Chondrocyte (in vitro differentiated cells): ENCODE results near the gene TFCP2. TPM values are rescaled to one million over a fixed set of nuclear protein-coding genes. Genes with fewer than 3 reads are reported as not detected.

Experiments used
- DNase-seq: peaks from one replicate; pipeline ENCODE4 v3.0.0; 2021; ENCODE audit warnings: mixed read lengths, low spot score
- H3K27ac Mint-ChIP-seq: one replicate; pipeline ENCODE4 v1.8.0; 2021; ENCODE audit warnings: mild to moderate bottlenecking, moderate library complexity, mixed read lengths; ENCODE audit not compliant: unreplicated experiment
- H3K27me3 Mint-ChIP-seq: 2 replicates; pipeline ENCODE4 v1.8.0; 2021; ENCODE audit warnings: low read depth, mixed read lengths
- H3K36me3 Mint-ChIP-seq: 2 replicates; pipeline ENCODE4 v1.8.0; 2021; ENCODE audit warnings: low read depth, mixed read lengths
- H3K4me1 Mint-ChIP-seq: 2 replicates; pipeline ENCODE4 v1.8.0; 2021; ENCODE audit warnings: low read depth, mild to moderate bottlenecking, mixed read lengths
- H3K4me3 Mint-ChIP-seq: one replicate; pipeline ENCODE4 v1.8.0; 2021; ENCODE audit warnings: mild to moderate bottlenecking, moderate library complexity, mixed read lengths; ENCODE audit not compliant: unreplicated experiment
- H3K9me3 Mint-ChIP-seq: 2 replicates; pipeline ENCODE4 v1.8.0; 2021; ENCODE audit warnings: low read depth, mixed read lengths
- total RNA-seq: library from RNA; stranded (reverse); gene quantifications from 3 replicates; pipeline ENCODE4 v1.2.1, GENCODE V29; 2021
- TF ChIP-seq, protein P1 (sequence below): fragments of 200-600 bp; sonication (generic); IDR thresholded peaks from 2 replicates; pipeline ENCODE4 v1.5.0; 2021; ENCODE audit warnings: antibody characterized with exemption, mild to moderate bottlenecking, moderate library complexity

TFCP2 gene
- total RNA-seq, 1 donor from 2014 or later, result 20.8 TPM

DNA sequence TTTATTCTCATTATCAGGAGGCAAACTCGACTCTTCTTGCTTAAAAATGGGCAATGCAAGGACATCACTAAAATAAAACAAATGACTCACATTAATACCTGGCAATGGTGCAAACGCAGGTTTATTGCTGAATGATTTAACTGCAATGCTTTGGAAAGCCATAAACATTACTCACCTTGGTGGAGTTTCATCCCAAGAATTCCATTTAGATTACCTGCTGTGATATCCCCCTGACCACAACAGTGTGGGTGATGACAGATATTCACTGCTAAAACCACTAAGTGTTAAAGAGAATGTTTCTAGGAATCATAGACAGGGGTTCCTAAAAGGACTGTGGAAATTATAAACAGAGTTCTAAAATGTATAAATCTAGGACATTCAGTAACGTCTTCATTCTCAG lies 54.2 kb downstream of the TFCP2 start:
- no peak for DNase-seq
- Mint-ChIP-seq H3K27me3 (no peaks in the 10 kb centered on the region), H3K27ac (no peak overlapping the region), H3K36me3 (peaks cover 10% of the 10 kb centered on the region), H3K4me3 (no peak overlapping the region), H3K4me1 (peaks cover 9% of the 10 kb centered on the region), H3K9me3 (peaks cover 2% of the 10 kb centered on the region)
- TF ChIP-seq, protein P1, sequence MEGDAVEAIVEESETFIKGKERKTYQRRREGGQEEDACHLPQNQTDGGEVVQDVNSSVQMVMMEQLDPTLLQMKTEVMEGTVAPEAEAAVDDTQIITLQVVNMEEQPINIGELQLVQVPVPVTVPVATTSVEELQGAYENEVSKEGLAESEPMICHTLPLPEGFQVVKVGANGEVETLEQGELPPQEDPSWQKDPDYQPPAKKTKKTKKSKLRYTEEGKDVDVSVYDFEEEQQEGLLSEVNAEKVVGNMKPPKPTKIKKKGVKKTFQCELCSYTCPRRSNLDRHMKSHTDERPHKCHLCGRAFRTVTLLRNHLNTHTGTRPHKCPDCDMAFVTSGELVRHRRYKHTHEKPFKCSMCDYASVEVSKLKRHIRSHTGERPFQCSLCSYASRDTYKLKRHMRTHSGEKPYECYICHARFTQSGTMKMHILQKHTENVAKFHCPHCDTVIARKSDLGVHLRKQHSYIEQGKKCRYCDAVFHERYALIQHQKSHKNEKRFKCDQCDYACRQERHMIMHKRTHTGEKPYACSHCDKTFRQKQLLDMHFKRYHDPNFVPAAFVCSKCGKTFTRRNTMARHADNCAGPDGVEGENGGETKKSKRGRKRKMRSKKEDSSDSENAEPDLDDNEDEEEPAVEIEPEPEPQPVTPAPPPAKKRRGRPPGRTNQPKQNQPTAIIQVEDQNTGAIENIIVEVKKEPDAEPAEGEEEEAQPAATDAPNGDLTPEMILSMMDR, result no peak

DNA sequence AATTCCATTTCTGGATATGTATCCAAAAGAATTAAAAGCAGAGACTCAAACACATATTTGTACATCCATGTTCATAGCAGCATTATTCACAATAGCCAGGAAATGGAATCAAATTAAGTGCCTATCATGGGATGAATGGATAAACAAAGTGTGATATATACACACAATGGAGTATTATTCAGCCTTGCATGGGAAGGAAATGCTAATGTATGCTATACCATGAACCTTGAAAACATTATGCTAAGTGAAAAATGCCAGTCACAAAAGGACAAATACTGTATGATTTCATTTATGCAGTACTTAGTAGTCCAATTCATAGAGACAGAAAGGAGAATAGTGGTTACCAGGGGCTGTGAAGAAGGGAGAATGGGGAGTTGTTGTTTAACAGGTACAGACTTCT lies 57.4 kb downstream of the TFCP2 start:
- no peak for DNase-seq
- TF ChIP-seq, protein P1, result no peak
- H3K36me3 Mint-ChIP-seq, result peaks cover 14% of the 10 kb centered on the region
- H3K4me1 Mint-ChIP-seq, result no peaks in the 10 kb centered on the region
- peaks cover 2% of the 10 kb centered on the region for H3K9me3 Mint-ChIP-seq
- H3K27ac Mint-ChIP-seq, result no peak overlapping the region
- H3K4me3 Mint-ChIP-seq, result no peak overlapping the region
- H3K27me3 Mint-ChIP-seq, result no peaks in the 10 kb centered on the region

DNA sequence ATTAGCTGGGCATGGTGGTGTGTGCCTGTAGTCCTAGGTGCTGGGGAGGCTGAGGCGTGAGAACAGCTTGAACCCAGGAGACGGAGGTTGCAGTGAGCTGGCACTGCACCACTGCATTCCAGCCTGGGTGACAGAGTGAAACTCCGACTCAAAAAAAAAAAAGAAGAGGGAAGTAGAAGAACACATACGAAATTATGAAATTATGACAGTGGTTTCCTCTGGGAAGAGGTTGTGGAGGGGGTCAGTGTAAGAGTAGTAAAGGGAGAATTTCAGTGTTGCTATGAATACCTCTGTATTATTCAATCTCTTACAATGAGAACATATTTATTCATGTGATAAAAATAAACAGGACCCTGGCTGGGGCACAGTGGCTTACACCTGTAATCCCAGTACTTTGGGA lies 64.8 kb downstream of the TFCP2 start:
- TF ChIP-seq, protein P1, result no peak
- H3K4me3 Mint-ChIP-seq, result no peak overlapping the region

DNA sequence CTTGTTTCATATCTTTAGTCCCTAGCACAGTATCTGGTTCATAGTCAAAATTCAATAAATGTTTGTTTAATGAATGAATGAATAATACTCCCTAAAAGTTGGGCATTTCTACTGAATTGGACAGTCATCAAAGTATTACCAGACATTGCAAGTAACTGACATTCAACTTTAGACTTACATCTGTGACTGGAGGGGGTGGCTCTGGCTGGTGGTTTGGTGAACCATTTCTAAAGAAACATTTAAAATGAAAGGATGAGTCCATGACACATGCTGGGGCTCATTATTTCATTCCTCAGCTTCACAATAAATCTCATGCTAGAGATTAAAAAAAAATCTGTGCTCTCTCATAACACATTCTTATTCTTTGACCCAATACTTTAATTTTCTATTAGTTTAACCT lies 69.0 kb downstream of the TFCP2 start:
- H3K27me3 Mint-ChIP-seq, result no peaks in the 10 kb centered on the region
- peaks cover 26% of the 10 kb centered on the region for H3K36me3 Mint-ChIP-seq
- H3K9me3 Mint-ChIP-seq, result no peaks in the 10 kb centered on the region
- no peak overlapping the region for H3K4me3 Mint-ChIP-seq
- DNase-seq, result no peak
- no peaks in the 10 kb centered on the region for H3K4me1 Mint-ChIP-seq
- TF ChIP-seq, protein P1, result no peak
- H3K27ac Mint-ChIP-seq, result no peak overlapping the region

More for the DNA sequence above, 64.8 kb downstream of the TFCP2 start:
- H3K27ac Mint-ChIP-seq, result no peak overlapping the region
- no peak for DNase-seq
- H3K9me3 Mint-ChIP-seq, result no peaks in the 10 kb centered on the region
- H3K27me3 Mint-ChIP-seq, result no peaks in the 10 kb centered on the region
- H3K36me3 Mint-ChIP-seq, result peaks cover 16% of the 10 kb centered on the region
- H3K4me1 Mint-ChIP-seq, result no peaks in the 10 kb centered on the region

DNA sequence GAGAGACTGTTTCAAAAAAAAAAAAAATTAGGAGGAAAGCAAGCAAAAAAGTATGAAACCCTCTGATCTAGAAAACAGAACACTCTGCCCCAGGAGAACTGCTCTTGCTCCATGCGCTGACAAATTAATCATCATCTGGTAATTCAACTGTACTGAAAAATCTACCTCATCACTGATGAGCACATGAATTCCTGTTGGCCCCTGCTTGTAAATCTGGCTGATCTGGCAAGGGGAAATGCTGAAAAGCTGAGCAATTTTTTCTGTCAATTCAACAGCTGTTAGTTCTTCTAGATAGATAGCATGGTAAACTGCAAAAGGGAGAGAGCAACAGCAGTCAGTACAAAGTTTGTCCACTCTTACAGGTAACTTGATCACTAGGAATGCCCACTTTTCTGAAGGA lies 74.3 kb downstream of the TFCP2 start:
- Mint-ChIP-seq H3K4me1 (no peaks in the 10 kb centered on the region), H3K27ac (no peak overlapping the region), H3K27me3 (no peaks in the 10 kb centered on the region), H3K4me3 (no peak overlapping the region), H3K36me3 (peaks cover 28% of the 10 kb centered on the region), H3K9me3 (no peaks in the 10 kb centered on the region)
- DNase-seq, result no peak
- TF ChIP-seq, protein P1, result no peak
